Suppressor macrophage treated with lipopolysaccharide for 4 hours (primary cell): ENCODE measurements around the gene TMEM217.

Experiments
- DNase-seq: peaks from one replicate; pipeline ENCODE4 v3.0.0-alpha.2; 2020

The TMEM217 gene

DNA sequence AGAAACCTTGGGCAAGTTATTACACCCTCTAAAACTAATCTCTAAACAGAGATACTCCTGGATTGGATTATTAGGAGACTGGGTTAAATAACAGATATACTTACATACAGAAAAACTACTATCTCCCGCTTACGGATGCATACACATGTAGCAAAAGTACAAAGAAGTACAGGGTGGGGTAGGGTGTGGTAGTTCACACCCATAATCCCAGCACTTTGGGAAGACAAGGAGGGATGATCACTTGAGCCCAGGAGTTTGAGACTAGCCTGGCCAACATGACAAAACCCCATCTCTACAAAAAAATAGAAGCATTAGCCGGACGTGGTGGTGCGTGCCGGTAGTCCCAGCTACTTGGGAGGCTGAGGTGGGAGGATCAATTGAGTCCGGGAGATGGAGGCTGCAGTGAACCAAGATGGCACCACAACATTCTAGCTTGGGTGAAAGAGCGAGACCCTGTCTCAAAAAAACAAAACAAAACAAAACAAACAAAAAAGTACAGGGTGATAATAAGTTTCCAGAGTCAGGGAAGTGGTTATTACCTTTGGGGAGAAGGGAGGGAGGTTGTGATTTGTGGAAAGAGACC is 79.9 kb downstream of the TMEM217 start:
- DNase-seq, result no peak

DNA sequence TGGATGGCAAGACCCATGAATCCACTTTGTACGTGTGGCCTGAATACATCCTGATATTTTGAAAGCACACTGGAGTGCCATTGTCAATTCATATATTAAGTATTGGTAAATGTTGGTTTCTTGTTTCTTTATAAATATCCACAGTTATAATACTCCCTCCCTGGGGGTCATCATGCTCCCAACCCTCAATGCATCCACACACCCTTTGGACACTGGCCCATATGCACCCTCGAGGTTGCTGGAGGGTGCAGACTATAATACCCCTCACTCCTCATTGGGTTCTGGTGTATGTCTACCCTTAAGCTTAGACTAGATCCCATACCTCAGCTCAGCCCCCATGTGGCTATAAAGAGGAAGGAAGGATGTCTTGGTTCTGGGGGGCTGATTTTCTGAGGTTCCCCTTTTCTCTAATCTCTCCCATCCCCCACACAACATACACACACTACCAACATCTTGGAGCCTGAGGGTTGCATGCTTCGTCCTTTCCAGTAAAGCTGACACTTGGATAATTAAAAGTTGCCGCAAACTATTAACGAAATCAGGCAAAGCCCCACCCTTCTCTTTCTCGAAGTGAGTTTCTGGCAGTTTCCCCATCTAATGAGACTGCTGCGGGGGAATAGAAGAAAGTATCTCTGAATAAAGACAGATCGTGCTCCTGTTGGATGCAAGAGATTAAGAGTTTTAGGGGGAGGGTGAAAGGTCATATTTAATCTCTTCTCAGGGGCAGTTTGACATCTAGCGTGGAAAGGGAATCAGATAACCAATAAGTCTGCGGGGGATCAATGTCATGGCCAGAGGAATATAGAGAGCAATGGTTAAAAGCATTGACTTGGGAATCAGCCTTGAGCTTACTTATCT is 80.6 kb downstream of the TMEM217 start:
- peak; percentile 69 for DNase-seq

DNA sequence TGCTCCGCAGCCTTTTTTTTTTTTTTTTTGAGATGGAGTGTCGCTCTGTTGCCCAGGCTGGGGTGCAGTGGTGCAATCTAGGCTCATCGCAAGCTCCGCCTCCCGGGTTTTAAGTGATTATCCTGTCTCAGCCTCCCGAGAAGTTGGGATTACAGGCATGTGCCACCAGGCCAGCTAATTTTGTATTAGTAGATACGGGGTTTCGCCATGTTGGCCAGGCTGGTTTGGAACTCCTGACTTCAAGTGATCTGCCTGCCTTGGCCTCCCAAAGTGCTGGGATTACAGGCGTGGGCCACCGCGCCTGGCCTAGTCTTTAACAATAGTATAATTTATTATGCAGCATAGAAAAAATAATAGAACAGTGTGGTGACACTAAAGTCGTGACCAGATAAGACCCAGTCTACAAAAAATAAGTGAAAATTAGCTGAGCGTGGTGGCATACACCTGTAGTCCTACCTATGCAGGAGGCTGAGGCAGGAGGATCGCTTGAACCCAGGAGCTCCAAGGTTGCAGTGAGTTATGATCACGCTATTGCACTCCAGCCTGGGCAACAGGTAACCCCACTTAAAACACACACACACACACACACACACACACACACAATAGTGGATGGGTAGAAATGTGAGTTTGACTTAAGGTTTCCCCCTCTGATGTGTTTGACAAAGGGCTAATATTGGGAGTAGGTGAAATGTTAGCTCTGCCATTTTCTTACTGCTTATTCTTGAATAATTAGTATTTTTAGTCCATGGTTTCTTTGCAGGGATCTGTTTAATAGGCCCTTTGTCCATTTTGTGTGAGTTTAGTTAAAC is 81.5 kb downstream of the TMEM217 start:
- DNase-seq, result peak; percentile 27

DNA sequence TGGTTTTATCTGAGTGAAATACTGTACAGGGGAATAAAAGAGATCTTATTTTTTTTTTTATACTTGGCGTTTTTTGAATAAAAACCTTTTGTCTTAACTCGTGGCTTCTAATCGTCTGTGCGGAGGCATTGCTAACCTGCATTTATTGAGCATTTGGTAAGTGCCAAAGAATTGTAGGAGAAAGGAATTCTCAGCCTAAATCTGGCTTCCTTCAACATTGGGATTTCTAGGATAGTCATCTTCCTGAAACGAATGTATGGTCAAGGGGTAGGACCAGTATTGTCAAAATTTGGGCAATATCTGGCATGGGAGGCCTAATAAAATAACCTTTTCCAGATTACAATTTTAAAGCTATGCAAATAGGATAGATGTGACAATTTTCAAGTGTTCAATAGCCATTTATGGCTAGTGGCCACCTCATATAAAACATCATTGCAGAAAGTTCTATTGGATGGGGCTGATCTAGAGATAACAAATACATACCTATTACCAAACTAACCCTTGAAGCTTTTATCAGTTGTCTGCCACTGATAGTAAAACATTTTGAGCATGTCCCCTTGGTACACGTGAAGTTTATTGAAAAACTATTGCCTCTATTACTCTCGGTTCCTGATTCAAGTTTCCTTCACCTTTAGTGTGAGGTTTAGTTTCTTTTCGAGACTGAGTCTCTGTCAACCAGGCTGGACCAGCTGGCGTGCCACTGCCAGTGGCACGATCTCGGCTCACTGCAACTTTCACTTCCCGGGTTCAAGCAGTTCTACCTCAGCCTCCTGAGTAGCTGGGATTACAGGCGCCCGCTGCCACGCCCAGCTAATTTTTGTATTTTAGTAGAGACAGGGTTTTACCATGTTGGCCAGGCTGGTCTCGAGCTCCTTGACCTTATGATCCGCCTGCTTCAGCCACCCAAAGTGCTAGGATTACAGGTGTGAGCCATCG is 82.3 kb downstream of the TMEM217 start:
- DNase-seq, result peak; percentile 38

DNA sequence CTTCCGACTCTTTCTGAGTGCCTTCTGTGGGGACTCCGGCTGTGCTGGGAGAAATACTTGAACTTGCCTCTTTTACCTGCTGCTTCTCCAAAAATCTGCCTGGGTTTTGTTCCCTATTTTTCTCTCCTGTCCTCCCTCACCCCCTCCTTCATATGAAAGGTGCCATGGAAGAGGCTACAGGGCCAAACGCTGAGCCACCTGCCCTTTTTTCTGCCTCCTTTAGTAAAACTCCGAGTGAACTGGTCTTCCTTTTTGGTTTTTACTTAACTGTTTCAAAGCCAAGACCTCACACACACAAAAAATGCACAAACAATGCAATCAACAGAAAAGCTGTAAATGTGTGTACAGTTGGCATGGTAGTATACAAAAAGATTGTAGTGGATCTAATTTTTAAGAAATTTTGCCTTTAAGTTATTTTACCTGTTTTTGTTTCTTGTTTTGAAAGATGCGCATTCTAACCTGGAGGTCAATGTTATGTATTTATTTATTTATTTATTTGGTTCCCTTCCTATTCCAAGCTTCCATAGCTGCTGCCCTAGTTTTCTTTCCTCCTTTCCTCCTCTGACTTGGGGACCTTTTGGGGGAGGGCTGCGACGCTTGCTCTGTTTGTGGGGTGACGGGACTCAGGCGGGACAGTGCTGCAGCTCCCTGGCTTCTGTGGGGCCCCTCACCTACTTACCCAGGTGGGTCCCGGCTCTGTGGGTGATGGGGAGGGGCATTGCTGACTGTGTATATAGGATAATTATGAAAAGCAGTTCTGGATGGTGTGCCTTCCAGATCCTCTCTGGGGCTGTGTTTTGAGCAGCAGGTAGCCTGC is 83.2 kb downstream of the TMEM217 start:
- DNase-seq, result no peak

DNA sequence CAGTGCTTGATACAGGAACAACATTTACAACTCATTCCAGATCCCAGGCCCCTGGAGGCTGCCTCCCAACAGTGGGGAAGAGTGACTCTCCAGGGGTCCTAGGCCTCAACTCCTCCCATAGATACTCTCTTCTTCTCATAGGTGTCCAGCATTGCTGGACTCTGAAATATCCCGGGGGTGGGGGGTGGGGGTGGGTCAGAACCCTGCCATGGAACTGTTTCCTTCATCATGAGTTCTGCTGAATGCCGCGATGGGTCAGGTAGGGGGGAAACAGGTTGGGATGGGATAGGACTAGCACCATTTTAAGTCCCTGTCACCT is 83.8 kb downstream of the TMEM217 start:
- no peak for DNase-seq

DNA sequence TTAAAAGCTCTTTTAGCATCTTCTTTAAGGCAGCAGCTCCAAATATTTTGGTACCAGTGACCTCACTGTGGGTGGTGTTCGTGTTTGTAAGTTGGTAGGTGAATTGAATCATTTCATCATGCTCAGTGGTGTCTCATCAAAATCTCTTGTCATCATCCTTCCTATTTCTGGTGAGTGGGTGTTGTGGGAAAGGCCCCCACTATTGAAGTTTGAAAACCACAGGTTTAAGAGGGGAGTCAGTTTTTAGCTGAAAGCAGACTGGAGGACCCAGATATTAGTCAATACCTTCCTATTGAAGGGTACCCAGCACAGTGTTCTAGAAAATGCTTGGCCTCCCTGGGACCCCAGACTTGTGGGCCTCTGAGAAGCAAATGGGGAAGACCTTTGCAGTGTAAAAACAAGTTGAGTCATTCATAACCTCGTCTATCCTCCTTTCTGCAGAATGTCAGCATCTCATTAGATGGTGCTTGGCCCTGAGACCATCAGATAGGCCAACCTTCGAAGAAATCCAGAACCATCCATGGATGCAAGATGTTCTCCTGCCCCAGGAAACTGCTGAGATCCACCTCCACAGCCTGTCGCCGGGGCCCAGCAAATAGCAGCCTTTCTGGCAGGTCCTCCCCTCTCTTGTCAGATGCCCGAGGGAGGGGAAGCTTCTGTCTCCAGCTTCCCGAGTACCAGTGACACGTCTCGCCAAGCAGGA is 84.3 kb downstream of the TMEM217 start:
- peak; percentile 70 for DNase-seq

DNA sequence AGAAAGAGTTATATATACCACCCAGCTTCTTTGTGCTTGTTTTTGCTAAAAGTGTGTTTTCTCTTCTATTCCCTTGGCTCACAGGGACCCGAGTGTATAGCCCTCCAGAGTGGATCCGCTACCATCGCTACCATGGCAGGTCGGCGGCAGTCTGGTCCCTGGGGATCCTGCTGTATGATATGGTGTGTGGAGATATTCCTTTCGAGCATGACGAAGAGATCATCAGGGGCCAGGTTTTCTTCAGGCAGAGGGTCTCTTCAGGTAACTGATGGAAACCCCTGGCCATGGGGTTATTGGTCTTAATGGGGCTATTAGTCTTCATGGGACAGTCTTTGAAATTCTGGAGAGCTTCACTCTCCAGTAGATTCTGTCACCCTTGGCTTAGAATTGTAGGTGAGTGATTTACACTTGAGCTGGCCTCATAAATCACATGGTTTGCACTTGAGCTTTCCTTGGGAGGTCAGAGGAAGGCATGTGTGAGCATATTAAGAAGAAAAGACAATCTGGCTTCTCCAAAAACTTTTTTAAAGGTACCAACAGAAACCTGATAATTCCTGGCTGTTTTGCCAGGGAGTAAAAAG is 84.9 kb downstream of the TMEM217 start:
- no peak for DNase-seq

DNA sequence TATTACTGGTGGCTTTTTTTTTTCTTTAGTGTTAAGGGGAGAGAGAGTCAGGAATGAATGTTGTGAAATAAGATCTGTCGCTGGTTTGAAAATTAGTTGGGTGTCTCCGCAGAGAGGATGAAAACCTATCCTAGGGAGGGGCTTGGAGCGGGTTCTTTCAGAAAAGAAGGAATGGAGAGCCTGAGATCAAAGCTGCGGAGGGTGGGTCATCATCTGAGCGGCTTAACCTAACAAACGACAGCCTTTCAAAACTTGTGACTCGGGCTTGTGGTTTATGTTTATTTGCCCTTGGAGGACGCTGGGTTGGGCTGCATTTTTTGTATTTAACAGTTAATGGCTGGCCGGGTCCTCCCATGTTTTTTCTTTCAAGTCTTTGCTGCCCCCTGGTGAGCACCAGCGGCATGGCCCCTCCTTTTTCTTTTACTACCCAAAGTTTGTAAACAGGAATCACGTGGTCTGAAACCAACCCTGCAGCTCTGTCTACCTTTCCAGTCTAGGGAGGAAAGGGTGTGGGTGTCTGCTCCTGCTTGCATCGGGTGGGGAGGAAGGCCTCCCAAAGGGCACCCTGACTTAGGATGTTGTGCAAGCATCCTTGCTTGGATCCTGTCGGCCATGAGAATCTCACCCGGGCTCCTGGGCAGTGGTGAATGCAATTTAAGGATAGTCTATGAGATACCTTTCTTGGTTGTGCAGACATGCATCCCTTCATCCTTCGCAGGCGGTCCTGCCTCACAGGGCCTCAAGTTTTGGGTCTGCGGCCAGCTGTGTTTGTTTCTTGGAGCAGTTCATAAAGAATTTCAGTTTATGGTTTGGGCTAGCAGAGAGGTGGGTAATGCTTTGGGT is 85.8 kb downstream of the TMEM217 start:
- peak; percentile 93 for DNase-seq

DNA sequence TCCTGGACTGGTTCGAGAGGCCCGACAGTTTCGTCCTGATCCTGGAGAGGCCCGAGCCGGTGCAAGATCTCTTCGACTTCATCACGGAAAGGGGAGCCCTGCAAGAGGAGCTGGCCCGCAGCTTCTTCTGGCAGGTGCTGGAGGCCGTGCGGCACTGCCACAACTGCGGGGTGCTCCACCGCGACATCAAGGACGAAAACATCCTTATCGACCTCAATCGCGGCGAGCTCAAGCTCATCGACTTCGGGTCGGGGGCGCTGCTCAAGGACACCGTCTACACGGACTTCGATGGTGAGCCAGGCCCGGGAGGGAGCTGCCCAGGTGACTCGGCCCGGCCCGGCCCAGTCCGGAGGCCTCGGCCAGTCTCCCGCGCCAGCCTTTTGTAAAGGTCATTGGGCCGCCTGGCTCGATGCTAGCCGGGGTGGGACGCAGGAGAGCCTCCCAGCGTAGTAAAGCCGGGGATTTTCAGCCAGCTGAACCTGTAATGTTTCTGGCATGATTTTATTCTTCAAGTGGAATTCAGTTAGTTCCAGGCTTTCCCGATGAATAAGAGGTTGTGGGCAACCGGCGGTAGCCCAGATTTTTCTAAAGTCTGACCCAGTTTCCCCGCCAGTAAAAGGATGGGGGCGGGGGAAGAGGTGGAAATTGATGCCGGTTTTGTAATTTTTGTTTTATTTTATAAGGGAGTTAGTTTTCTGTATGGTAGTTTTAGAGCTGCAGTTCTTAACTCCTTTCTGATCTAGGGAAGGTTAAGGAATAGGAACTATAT is 86.6 kb downstream of the TMEM217 start:
- peak; percentile 45 for DNase-seq

DNA sequence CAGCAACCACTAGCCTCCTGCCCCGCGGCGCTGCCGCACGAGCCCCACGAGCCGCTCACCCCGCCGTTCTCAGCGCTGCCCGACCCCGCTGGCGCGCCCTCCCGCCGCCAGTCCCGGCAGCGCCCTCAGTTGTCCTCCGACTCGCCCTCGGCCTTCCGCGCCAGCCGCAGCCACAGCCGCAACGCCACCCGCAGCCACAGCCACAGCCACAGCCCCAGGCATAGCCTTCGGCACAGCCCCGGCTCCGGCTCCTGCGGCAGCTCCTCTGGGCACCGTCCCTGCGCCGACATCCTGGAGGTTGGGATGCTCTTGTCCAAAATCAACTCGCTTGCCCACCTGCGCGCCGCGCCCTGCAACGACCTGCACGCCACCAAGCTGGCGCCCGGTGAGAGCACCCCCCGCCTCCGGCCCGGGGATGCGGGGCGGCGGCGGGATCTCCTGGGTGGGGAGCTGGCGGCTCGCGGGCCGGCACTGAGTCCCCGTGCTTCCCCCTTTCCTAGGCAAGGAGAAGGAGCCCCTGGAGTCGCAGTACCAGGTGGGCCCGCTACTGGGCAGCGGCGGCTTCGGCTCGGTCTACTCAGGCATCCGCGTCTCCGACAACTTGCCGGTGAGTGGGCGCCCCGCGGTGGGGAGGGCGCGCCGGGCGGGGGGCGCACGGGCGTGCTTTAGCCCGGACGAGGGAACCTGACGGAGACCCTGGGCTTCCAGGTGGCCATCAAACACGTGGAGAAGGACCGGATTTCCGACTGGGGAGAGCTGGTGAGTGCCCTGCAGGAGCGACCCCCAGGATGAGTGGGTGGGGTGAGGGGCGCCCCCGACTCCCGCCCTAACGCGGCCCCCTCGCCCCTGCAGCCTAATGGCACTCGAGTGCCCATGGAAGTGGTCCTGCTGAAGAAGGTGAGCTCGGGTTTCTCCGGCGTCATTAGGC is 87.4 kb downstream of the TMEM217 start:
- peak; percentile 73 for DNase-seq

DNA sequence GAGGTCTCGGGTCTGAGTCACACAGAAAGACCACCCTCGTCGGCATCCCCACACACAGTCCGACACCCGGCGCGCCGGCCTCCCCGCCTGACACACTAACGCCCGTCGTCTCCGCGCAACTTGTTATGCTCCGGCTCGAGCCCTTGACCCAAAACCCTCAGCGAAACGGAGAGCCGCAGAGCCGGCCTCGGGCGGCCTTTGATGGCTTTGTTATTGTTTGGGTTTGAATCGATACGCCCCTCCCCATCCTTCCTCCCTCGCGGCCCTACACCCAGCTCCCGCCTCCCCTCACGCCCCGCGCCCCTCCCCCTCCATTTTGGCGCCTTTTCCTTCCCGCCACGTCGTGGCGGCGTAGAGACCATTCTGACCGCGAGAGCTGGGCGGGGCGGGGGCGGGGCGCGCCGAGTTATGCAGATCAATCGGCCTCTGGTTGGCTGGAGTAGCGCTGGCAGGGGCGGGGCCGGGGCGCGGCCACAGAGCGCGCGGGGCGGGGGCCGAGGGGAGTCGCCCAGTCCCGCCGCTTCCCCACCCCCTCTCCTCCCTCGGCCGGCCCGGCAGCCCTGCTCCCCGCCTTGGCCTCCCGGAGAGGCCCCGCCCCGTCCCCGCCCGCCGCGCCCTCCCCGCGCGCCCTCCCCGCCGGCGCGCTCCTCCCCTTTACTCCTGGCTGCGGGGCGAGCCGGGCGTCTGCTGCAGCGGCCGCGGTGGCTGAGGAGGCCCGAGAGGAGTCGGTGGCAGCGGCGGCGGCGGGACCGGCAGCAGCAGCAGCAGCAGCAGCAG is 88.3 kb downstream of the TMEM217 start, which contains the start of gene PIM1:
Gene PIM1, plus strand, starts transcription at position 657 of the 777 bp plus-strand sequence. CDS start 424 bp downstream, outside the sequence.
- peak; percentile 99 for DNase-seq

DNA sequence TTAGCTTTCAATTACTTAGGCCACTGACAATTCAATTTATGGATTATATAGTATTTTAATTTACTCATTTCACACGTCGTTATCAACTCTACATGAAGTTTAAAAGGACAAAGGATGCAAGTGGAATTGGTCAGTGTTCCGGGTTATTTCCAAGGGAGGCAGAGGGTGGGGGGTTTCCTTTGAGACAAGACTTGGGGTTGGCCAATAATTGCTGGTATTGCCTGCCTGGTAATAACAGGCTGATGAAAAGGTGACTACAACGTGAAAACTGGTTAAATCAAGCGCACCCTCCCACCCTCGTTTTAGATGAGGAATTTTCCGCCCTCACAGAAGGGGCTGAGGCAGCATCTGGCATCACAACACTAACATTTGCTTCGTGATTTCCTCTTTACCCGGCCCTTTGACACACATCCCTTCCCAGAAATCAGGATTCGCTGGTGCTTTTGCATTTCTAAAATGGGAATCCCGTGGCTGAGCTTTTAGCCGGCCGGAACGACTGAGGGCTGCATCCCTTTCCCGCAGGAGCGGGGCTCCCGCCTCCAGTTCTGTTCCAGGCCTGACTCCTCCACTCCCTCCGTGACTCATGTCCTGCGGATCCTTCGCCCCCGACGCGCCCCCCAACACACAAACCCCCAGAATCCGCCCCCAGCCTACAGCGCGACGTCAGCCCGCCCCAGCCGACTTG is 89.0 kb downstream of the TMEM217 start:
- DNase-seq, result peak; percentile 92

DNA sequence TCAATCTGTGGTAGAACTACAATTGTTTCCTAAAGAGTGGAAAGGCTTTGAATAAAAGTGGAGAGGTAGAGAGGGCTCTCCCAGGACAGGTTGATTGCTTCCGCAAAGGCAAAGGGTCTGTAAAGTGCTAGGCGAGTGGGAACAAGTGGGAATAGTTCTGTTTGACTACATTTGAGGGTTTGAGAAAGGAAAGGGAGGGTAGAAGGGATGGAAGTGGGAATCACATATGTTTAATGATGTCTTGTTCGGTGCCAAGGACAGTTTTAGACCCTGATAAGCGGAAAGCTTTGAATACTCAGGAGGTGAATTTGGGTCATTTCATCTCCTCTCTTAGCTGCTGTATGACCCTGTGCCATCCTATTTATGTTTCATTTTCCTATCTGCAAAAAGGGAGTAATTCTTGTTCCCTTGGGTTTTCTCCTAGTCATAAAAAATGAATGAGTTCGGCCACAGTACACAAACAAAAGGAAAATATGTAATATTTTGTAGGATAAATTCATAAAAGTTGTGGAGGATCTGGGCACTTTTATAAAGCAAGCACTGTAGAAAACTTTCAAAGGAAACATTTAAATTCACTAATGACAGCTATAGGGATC is 89.7 kb downstream of the TMEM217 start:
- DNase-seq, result peak; percentile 16

DNA sequence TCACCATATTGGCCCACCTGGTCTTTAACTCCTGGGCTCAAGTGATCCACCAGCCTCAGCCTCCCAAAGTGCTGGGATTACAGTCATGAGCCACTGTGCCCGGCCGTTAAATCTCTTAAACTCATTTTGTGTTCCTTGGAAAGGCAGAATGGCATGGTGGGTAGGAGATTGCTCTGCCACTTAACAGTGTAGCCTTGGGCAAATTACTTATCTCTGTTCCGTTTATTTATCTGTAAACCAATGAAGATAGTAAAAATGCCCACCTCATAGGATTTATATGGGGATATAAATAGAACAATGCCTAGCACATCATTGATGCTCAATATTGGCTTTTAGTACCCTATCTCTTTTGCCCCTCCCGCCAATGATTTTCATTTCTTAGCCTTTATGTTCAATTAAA is 95.2 kb downstream of the TMEM217 start:
- no peak for DNase-seq
